ENCODE results near the gene LGALS3.

The LGALS3 gene

DNA sequence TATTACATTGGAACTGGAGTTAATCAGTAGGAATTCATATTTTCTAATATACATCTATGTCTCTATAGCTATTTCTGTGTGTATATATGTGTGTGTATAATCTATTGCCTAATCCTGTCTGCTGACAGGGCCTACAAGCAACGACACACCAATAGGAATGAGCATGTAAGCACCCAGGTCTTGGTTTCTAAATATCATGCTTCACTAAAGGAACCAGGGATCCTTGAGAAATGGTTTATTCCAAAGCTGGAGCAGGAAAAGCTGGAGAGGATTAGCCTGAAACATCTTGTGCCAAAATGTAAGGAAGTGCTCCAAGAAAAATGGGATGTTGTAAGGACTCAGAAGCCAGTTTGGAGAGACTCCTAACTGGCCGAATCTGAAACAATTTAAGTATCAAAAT, 29.3 kb upstream of the LGALS3 start:
- TF ChIP-seq TCF12 (IDR thresholded peaks at IDR 0.05; ENCODE audit: low read depth) (no peak), RAD21 (IDR thresholded peaks at IDR 0.05; ENCODE audit: low read depth) (no peak), EGR1 (IDR thresholded peaks at IDR 0.05) (no peak), FOXM1 (IDR thresholded peaks at IDR 0.05; ENCODE audit: borderline replicate concordance, low read depth) (no peak), YY1 (IDR thresholded peaks at IDR 0.05; ENCODE audit: low read depth) (no peak), CREB1 (IDR thresholded peaks at IDR 0.05; ENCODE audit: low read depth) (no peak), TEAD4 (IDR thresholded peaks at IDR 0.05) (no peak)

- TF ChIP-seq TCF12 (IDR thresholded peaks at IDR 0.05; ENCODE audit: low read depth): no peak
- no peak for TF ChIP-seq TAF1 (IDR thresholded peaks at IDR 0.05; ENCODE audit: low read depth)
- TF ChIP-seq FOXM1 (IDR thresholded peaks at IDR 0.05; ENCODE audit: borderline replicate concordance, low read depth): no peak
- no peak for TF ChIP-seq CREB1 (IDR thresholded peaks at IDR 0.05; ENCODE audit: low read depth)
- TF ChIP-seq, protein P1, sequence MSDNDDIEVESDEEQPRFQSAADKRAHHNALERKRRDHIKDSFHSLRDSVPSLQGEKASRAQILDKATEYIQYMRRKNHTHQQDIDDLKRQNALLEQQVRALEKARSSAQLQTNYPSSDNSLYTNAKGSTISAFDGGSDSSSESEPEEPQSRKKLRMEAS (IDR thresholded peaks at IDR 0.05): no peak
- no peak for TF ChIP-seq EP300 (IDR thresholded peaks at IDR 0.05; ENCODE audit: borderline replicate concordance)
- TF ChIP-seq, protein P2, sequence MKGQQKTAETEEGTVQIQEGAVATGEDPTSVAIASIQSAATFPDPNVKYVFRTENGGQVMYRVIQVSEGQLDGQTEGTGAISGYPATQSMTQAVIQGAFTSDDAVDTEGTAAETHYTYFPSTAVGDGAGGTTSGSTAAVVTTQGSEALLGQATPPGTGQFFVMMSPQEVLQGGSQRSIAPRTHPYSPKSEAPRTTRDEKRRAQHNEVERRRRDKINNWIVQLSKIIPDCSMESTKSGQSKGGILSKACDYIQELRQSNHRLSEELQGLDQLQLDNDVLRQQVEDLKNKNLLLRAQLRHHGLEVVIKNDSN (IDR thresholded peaks at IDR 0.05): no peak
- TF ChIP-seq NFIC (IDR thresholded peaks at IDR 0.05): no peak
- no peak for TF ChIP-seq YY1 (IDR thresholded peaks at IDR 0.05; ENCODE audit: low read depth)
- no peak for TF ChIP-seq CEBPB (IDR thresholded peaks at IDR 0.05)
- TF ChIP-seq REST (IDR thresholded peaks at IDR 0.05; ENCODE audit: low read depth): no peak
- TF ChIP-seq TEAD4 (IDR thresholded peaks at IDR 0.05): no peak
- TF ChIP-seq ZBTB7A (IDR thresholded peaks at IDR 0.05; ENCODE audit: low read depth): no peak
- no peak for TF ChIP-seq RAD21 (IDR thresholded peaks at IDR 0.05; ENCODE audit: low read depth)
These were observed 27.4 kb upstream of the LGALS3 start for GRCh38 chr14:55101698-55102097.

GRCh38 chr14:55102141-55102621, 26.9 kb upstream of the LGALS3 start:
- peak; percentile 68; the same call in 1 of the 2 replicates for TF ChIP-seq FOXM1 (IDR thresholded peaks at IDR 0.05; ENCODE audit: borderline replicate concordance, low read depth)
- no peak for TF ChIP-seq EGR1 (IDR thresholded peaks at IDR 0.05)
- TF ChIP-seq REST (IDR thresholded peaks at IDR 0.05; ENCODE audit: low read depth): no peak
- no peak for TF ChIP-seq CREB1 (IDR thresholded peaks at IDR 0.05; ENCODE audit: low read depth)
- TF ChIP-seq NFIC (IDR thresholded peaks at IDR 0.05): peak; percentile 93
- TF ChIP-seq, protein P1 (IDR thresholded peaks at IDR 0.05): peak; percentile 55; the same call in 1 of the 2 replicates
- TF ChIP-seq YY1 (IDR thresholded peaks at IDR 0.05; ENCODE audit: low read depth): 0 out of 2 replicates have a peak, but pooled peaks have one; percentile 41
- peak; percentile 19; the same call in 1 of the 2 replicates for TF ChIP-seq RAD21 (IDR thresholded peaks at IDR 0.05; ENCODE audit: low read depth)
- TF ChIP-seq EP300 (IDR thresholded peaks at IDR 0.05; ENCODE audit: borderline replicate concordance): peak; percentile 76
- TF ChIP-seq, protein P2 (IDR thresholded peaks at IDR 0.05): no peak
- no peak for TF ChIP-seq TAF1 (IDR thresholded peaks at IDR 0.05; ENCODE audit: low read depth)
- peak; percentile 61 for TF ChIP-seq CEBPB (IDR thresholded peaks at IDR 0.05)
- no peak for TF ChIP-seq ZBTB7A (IDR thresholded peaks at IDR 0.05; ENCODE audit: low read depth)
- TF ChIP-seq TEAD4 (IDR thresholded peaks at IDR 0.05): peak; percentile 63
- TF ChIP-seq TCF12 (IDR thresholded peaks at IDR 0.05; ENCODE audit: low read depth): peak; percentile 78

DNA sequence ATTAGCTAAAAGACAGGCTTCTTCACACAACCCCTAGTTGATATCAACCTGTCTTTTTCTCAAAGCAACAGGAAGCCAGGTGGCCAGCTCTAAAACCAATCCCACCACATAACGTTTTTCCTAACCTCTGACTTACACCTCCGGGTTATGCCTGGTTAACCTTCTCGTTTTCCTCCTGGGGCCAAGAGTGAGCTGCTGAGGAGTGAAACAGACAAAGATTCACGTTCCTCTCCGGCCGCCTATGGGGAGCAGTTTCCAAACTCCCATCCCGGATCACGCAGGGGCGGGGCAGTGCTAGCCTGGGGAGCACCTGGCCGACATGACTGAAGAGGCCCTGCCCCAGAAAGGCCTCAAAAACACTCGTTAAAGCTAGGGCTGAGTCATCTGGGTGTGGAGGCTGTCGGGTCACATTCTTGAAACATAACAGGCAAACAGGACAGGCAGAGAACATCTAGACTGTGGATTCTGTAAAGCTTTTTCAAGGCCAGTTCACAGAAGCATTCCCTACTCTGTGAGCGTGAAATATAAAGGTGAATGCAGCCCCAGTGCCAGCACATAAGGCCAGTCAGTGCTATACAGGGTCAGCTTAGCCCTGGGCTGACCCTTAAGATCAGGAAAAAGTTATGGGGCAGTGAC, 25.9 kb upstream of the LGALS3 start:
- TF ChIP-seq CEBPB (IDR thresholded peaks at IDR 0.05): peak; percentile 63
- no peak for TF ChIP-seq REST (IDR thresholded peaks at IDR 0.05; ENCODE audit: low read depth)
- TF ChIP-seq TEAD4 (IDR thresholded peaks at IDR 0.05): peak; percentile 98
- TF ChIP-seq CREB1 (IDR thresholded peaks at IDR 0.05; ENCODE audit: low read depth): peak; percentile 25; the same call in 1 of the 2 replicates
- TF ChIP-seq, protein P1 (IDR thresholded peaks at IDR 0.05): peak; percentile 85
- TF ChIP-seq TCF12 (IDR thresholded peaks at IDR 0.05; ENCODE audit: low read depth): peak; percentile 96
- peak; percentile 18; the same call in 1 of the 2 replicates for TF ChIP-seq RAD21 (IDR thresholded peaks at IDR 0.05; ENCODE audit: low read depth)
- TF ChIP-seq, protein P2 (IDR thresholded peaks at IDR 0.05): no peak
- peak; percentile 92 for TF ChIP-seq EP300 (IDR thresholded peaks at IDR 0.05; ENCODE audit: borderline replicate concordance)
- TF ChIP-seq YY1 (IDR thresholded peaks at IDR 0.05; ENCODE audit: low read depth): peak; percentile 79
- peak; percentile 95 for TF ChIP-seq FOXM1 (IDR thresholded peaks at IDR 0.05; ENCODE audit: borderline replicate concordance, low read depth)
- peak; percentile 45; the same call in 1 of the 2 replicates for TF ChIP-seq TAF1 (IDR thresholded peaks at IDR 0.05; ENCODE audit: low read depth)
- no peak for TF ChIP-seq ZBTB7A (IDR thresholded peaks at IDR 0.05; ENCODE audit: low read depth)
- TF ChIP-seq NFIC (IDR thresholded peaks at IDR 0.05): peak; percentile 87
- no peak; the same call in 1 of the 2 replicates for TF ChIP-seq EGR1 (IDR thresholded peaks at IDR 0.05)

All from Ishikawa (cell line).